Mesodermal cell (in vitro differentiated cells): ENCODE measurements around the gene IRAK1. TPM values are rescaled to one million over a fixed set of nuclear protein-coding genes. Genes with fewer than 3 reads are reported as not detected.

Experiments used
- H3K27ac ChIP-seq: 2 replicates; pipeline ENCODE4 v1.7.0; 2013; ENCODE audit warnings: mild to moderate bottlenecking, low read depth, low read length, moderate library complexity; ENCODE audit not compliant: severe bottlenecking
- H3K36me3 ChIP-seq: 2 replicates; pipeline ENCODE4 v1.7.1; 2013; ENCODE audit warnings: mild to moderate bottlenecking, low read length, moderate library complexity; ENCODE audit not compliant: control insufficient read depth, insufficient read depth
- H3K4me1 ChIP-seq: one replicate; pipeline ENCODE4 v1.7.1; 2013; ENCODE audit warnings: mild to moderate bottlenecking, low read length; ENCODE audit not compliant: insufficient read depth, control insufficient read depth, poor library complexity, severe bottlenecking
- H3K4me3 ChIP-seq: 2 replicates; pipeline ENCODE4 v1.7.0; 2013; ENCODE audit warnings: low read length, control low read depth, mild to moderate bottlenecking; ENCODE audit not compliant: insufficient read depth, poor library complexity, severe bottlenecking; ENCODE audit errors: extremely low read depth
- H3K9me3 ChIP-seq: 2 replicates; pipeline ENCODE4 v1.7.1; 2013; ENCODE audit warnings: mild to moderate bottlenecking, low read length, moderate library complexity; ENCODE audit not compliant: control insufficient read depth
- WGBS, 2 experiments: methylation state at CpG; one replicate each; pipeline ENCODE4 v1.1.5; 2013; ENCODE audit warnings: missing lambda C conversion rate in 2 of 2; ENCODE audit not compliant: insufficient coverage in 2 of 2; 5-methylcytosine and 5-hydroxymethylcytosine counted together
- polyA plus RNA-seq, 2 experiments: library from polyadenylated mRNA; stranded (reverse); fragments of 50-300 nt; gene quantifications; one replicate each; pipeline ENCODE4 v1.2.3, GENCODE V29; 2013

Gene IRAK1
- 57.0 TPM for polyA plus RNA-seq (2013, experiment 1 of 2)
- polyA plus RNA-seq (2013, experiment 2 of 2) = 45.5 TPM

GRCh38 chrX:154019633-154020528 lies at the start of gene IRAK1:
TSS of gene IRAK1 (minus strand) at chrX:154019902. CDS start at chrX:154019812, 90 bp downstream.
- H3K36me3 ChIP-seq = peaks cover 25% of the 10 kb centered on the region
- WGBS, 2 experiments = 22 to 25% methylated on average over 21 to 24 of the region's 99 CpGs
- peak within 1 kb of the TSS; percentile 29 for H3K4me3 ChIP-seq
- H3K4me1 ChIP-seq = peaks cover 16% of the 10 kb centered on the region
- no peaks in the 10 kb centered on the region for H3K9me3 ChIP-seq
- peak within 1 kb of the TSS; percentile 59 for H3K27ac ChIP-seq

- Histone ChIP-seq H3K27ac (no peak overlapping the region), H3K4me3 (no peak overlapping the region), H3K36me3 (peaks cover 6% of the 10 kb centered on the region), H3K9me3 (no peaks in the 10 kb centered on the region), H3K4me1 (no peaks in the 10 kb centered on the region)
- WGBS, 2 experiments = no CpG with 5 or more reads among the region's 3 CpGs
Measured at GRCh38 chrX:154068560-154068959, 48.9 kb upstream of the IRAK1 start.

DNA sequence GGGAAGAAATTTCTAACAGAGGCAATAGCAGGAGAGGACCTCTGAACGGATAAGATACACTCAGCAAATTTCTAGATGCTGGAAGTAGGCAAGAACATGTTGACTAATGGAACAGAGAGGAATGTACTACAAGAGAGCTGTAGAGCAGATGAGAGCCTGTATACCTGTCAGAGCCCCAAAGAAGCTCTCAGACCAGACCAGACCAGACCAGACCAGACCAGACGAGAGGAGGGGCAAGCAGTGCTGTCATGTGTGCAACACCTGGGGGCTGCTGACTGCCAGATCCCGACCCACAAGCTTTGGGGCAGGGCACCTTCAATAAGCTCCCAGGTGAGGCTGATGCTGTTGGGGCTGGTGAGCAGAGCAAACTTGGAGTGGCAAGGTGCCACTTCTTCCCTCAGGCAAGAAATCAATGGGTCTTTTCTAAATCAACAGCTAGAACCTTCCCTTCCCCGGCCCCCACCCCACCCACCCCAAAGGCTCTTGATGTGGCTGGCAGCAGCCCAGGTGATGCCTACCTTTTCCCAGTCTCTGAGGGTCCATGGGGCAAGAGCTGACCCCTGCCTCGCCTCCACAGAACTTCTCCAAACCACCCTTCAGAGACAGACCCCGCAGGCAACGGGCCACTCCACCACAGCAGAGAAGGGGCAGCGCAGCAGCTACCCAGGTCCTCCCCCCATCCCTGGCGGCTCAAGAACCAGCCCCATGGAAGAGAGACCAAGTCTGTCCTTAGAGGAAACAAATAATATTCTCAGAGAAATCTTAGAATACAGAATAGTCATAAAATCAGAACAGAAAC lies 45.1 kb upstream of the IRAK1 start:
- Histone ChIP-seq H3K9me3 (no peaks in the 10 kb centered on the region), H3K27ac (no peak overlapping the region), H3K36me3 (peaks cover 5% of the 10 kb centered on the region), H3K4me3 (no peak overlapping the region), H3K4me1 (no peaks in the 10 kb centered on the region)
- WGBS, 2 experiments = 100% methylated on average over 1 of the region's 9 CpGs

DNA sequence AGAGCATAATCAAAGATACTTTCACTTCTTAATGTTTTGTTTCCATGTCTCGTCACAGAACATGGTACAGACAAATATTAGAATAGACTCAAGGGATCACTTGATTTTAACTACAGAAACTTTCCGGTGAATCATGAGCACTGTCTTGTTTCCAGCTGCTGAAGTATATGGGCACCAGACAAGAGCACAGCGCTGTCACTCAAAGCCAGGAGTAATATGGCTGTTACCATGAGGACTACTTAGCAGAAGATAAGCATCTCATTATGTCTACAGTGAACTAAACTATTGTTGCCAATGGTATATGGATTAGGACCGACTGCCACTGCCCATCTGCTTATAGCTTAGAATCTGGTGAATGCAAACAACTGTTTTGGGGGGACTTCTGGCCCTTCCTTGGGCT lies 43.5 kb upstream of the IRAK1 start:
- Histone ChIP-seq H3K4me3 (no peak overlapping the region), H3K27ac (no peak overlapping the region), H3K4me1 (no peaks in the 10 kb centered on the region), H3K9me3 (no peaks in the 10 kb centered on the region), H3K36me3 (peaks cover 16% of the 10 kb centered on the region)
- WGBS, 2 experiments = 100% methylated on average over 1 to 3 of the region's 4 CpGs

DNA sequence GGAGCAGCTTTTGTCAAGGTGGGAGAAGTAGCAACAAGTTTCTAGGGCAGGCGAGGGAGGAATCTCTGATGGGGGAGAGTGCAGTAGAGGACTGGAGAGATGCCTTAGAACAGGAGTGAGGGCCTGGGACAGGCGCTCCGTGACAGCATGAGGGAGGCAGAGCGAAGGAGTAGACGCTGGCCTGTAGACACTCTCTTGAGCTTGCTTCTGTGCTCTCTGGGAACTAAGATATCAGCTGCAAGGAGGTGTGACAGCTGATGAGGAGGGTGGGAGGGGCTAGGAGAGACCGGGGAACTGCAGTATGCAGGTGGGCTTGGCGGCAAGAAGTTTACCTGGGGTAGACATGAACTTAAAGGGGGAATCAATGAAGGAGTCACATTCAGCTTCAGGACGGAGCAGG lies 42.1 kb upstream of the IRAK1 start:
- WGBS, 2 experiments = 82 to 97% methylated on average over 3 to 5 of the region's 8 CpGs
- Histone ChIP-seq H3K4me3 (no peak overlapping the region), H3K4me1 (no peaks in the 10 kb centered on the region), H3K9me3 (no peaks in the 10 kb centered on the region), H3K27ac (no peak overlapping the region), H3K36me3 (peaks cover 24% of the 10 kb centered on the region)

- Histone ChIP-seq H3K9me3 (no peaks in the 10 kb centered on the region), H3K27ac (no peak overlapping the region), H3K4me3 (no peak overlapping the region), H3K4me1 (no peaks in the 10 kb centered on the region), H3K36me3 (peaks cover 24% of the 10 kb centered on the region)
- WGBS, 2 experiments = 100% methylated on average over 1 of the region's 5 CpGs; no CpG with 5 or more reads in 1 of the 2 experiments
Measured at GRCh38 chrX:154059729-154060245, 40.1 kb upstream of the IRAK1 start.

- H3K4me1 ChIP-seq = no peaks in the 10 kb centered on the region
- H3K4me3 ChIP-seq = no peak overlapping the region
- H3K9me3 ChIP-seq = no peaks in the 10 kb centered on the region
- peaks cover 24% of the 10 kb centered on the region for H3K36me3 ChIP-seq
- no peak overlapping the region for H3K27ac ChIP-seq
- no CpG with 5 or more reads among the region's 1 CpG for WGBS, 2 experiments
Measured at GRCh38 chrX:154059231-154059630, 39.5 kb upstream of the IRAK1 start.

DNA sequence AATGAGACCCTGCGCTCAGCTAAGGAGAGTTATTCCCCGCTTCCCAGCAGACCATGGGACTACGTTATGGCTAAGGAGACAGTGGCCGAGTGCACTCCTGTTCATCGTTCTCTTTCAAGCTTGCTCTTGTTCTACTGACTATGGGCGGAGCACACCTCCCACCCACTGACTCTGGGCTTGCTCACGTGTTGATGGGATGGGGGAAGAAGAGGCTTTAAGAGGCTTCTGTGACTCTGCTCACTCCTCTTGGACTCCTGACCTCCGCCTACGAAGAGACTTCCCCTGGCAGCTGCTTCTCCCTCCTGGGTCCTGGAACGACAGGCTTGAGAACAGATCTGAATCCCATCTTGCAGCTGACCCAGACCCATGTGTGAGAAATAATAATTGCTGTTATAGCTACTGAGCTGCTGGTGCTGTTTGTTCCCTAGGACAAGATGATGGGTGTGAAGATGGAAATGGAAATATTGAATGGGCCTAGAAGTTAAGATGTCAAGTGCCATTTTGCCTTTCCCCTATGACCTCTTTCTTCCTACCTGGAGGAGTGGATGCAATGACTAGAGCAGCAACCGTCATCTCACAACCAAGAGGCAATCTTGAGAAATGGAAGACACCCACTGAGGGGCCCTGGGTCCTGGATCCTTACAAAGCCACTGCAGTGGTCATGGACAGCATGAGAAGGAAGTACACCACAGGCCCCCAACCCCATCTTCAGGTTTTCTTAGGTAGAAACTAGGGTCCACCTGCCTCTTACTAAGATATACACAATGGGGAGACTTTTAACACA lies 38.7 kb upstream of the IRAK1 start:
- 94% methylated on average over 5 of the region's 11 CpGs; no CpG with 5 or more reads in 1 of the 2 experiments for WGBS, 2 experiments
- Histone ChIP-seq H3K9me3 (no peaks in the 10 kb centered on the region), H3K4me1 (no peaks in the 10 kb centered on the region), H3K36me3 (peaks cover 25% of the 10 kb centered on the region), H3K27ac (no peak overlapping the region), H3K4me3 (no peak overlapping the region)

DNA sequence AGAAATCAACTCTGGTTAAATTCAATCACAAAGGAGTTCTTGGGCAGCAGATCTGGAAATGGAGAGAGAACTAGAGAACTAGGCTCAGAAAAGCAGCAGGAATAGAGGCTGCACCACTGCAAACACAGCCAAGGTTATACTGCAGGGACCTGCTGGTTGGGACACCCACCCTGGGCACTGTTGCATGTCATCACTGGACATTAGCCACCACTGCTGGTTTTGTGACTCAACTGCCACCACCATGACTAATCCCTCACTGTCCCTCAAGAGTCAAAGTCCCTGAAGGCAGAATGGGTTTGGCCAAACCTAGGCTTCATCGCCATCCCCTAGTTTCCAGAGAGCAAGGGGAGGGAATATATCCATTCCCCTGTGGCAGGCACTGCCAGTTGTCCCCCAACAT lies 38.1 kb upstream of the IRAK1 start:
- Histone ChIP-seq H3K27ac (no peak overlapping the region), H3K9me3 (no peaks in the 10 kb centered on the region), H3K4me3 (no peak overlapping the region), H3K36me3 (peaks cover 29% of the 10 kb centered on the region), H3K4me1 (no peaks in the 10 kb centered on the region)
- WGBS, 2 experiments = no CpG with 5 or more reads among the region's 1 CpG

GRCh38 chrX:154056770-154057241 lies 37.1 kb upstream of the IRAK1 start:
- H3K36me3 ChIP-seq = peaks cover 29% of the 10 kb centered on the region
- 98 to 99% methylated on average over 5 to 7 of the region's 8 CpGs for WGBS, 2 experiments
- no peak overlapping the region for H3K27ac ChIP-seq
- H3K9me3 ChIP-seq = no peaks in the 10 kb centered on the region
- H3K4me1 ChIP-seq = peaks cover 3% of the 10 kb centered on the region
- no peak overlapping the region for H3K4me3 ChIP-seq
